ENCODE measurements around the gene HSBP1L1.

HSBP1L1 gene

GRCh38 chr18:79961527-79962291 is 2.7 kb upstream of the HSBP1L1 start:
- peak; percentile 14 for DNase-seq

GRCh38 chr18:79962311-79962710 is 2.1 kb upstream of the HSBP1L1 start:
- DNase-seq, result no peak

- no peak for DNase-seq
Observed at GRCh38 chr18:79962835-79963657, 1.4 kb upstream of the HSBP1L1 start.

GRCh38 chr18:79963658-79964329 is 649 bp upstream of the HSBP1L1 start:
- no peak for DNase-seq

GRCh38 chr18:79965119-79965902 is 868 bp downstream of the HSBP1L1 start:
- DNase-seq, result peak; percentile 74

GRCh38 chr18:79970419-79971133 is 6.1 kb downstream of the HSBP1L1 start:
- DNase-seq, result no peak

- no peak for DNase-seq
Observed at GRCh38 chr18:79971211-79971952, 6.9 kb downstream of the HSBP1L1 start.

- no peak for DNase-seq
Observed at GRCh38 chr18:79971986-79972385, 7.5 kb downstream of the HSBP1L1 start.

GRCh38 chr18:79972720-79973119 is 8.3 kb downstream of the HSBP1L1 start:
- no peak for DNase-seq

- DNase-seq, result no peak
Observed at GRCh38 chr18:79973517-79973916, 9.1 kb downstream of the HSBP1L1 start.

GRCh38 chr18:79974025-79974654 is 9.7 kb downstream of the HSBP1L1 start:
- DNase-seq, result no peak

GRCh38 chr18:79975043-79975442 is 10.6 kb downstream of the HSBP1L1 start:
- DNase-seq, result no peak

GRCh38 chr18:79975985-79976680 is 11.7 kb downstream of the HSBP1L1 start:
- no peak for DNase-seq

- DNase-seq, result no peak
Observed at GRCh38 chr18:79979843-79980242, 15.4 kb downstream of the HSBP1L1 start.

GRCh38 chr18:79980585-79980984 is 16.1 kb downstream of the HSBP1L1 start:
- no peak for DNase-seq

- DNase-seq, result peak; percentile 18
Observed at GRCh38 chr18:79982736-79983135, 18.3 kb downstream of the HSBP1L1 start.

GRCh38 chr18:79983253-79983652 is 18.8 kb downstream of the HSBP1L1 start:
- no peak for DNase-seq

GRCh38 chr18:79983793-79984192 is 19.4 kb downstream of the HSBP1L1 start:
- no peak for DNase-seq

- DNase-seq, result no peak
Observed at GRCh38 chr18:79985172-79985571, 20.7 kb downstream of the HSBP1L1 start.

GRCh38 chr18:79986726-79987125 is 22.3 kb downstream of the HSBP1L1 start:
- no peak for DNase-seq
